ENCODE measurements around the gene NAPB.
"Not testable (repeated sequence)": the region's sequence is repeated elsewhere in the genome, so short reads cannot be mapped to it uniquely, and the experiment has no call there.

NAPB gene

DNA sequence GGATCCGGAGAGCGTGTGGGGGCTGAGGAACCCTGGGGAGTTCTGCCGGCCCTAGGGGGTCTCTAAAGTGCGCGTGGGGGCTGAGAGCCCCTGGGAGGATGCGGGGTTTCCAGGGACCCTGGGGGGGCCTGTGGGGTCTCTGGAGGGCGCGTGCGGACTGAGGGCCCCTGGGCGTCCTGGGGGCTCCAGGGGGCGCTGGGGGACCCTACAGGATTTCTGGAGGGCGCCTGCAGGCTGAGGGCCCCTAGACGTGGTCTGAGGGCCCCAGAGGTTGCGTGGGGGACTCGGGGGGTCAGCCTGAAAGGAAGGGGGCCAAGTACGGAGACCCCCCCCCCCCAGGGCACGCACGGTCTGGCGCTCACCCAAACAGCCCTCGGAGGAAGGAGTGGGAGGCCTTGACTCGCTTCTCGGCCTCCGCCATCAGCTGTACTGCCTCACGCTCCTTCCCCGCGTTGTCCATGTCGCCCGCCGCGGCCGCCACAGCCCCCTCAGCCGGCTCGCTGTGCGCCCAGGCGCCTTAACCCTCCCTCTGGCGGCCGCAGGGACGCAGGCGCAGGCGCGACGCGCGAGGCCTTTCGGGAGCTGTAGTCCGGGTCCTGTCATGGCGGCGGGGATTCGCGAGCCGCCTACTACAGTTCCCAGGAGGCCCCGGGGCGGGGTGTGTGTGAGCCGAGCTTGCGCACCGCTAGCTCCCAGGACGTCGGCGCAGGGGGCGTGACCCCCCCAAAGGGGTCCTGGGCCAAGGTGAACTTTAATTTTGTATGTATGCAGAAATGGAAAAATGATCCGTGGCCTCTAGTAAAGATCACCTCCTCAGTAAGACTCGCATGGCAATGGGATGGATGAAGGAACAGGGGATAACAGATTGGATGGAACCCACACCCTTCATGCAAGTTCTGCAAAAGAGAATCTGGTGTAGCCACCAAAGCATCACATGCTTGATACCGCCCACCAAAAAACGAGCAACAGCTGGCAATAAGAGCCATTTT lies at the start of gene NAPB:
Gene NAPB (minus strand): TSS at position 546 of the 989 bp plus-strand sequence. CDS start 86 bp downstream, at position 460.
- peak; percentile 95 for DNase-seq (ENCODE audit: low read depth, low spot score)

GRCh38 chr20:23466961-23467360 lies 45.7 kb upstream of the NAPB start:
- DNase-seq (ENCODE audit: low read depth, low spot score): not testable (repeated sequence)

- DNase-seq (ENCODE audit: low read depth, low spot score): no peak
Measured at GRCh38 chr20:23461180-23461579, 39.9 kb upstream of the NAPB start.

DNA sequence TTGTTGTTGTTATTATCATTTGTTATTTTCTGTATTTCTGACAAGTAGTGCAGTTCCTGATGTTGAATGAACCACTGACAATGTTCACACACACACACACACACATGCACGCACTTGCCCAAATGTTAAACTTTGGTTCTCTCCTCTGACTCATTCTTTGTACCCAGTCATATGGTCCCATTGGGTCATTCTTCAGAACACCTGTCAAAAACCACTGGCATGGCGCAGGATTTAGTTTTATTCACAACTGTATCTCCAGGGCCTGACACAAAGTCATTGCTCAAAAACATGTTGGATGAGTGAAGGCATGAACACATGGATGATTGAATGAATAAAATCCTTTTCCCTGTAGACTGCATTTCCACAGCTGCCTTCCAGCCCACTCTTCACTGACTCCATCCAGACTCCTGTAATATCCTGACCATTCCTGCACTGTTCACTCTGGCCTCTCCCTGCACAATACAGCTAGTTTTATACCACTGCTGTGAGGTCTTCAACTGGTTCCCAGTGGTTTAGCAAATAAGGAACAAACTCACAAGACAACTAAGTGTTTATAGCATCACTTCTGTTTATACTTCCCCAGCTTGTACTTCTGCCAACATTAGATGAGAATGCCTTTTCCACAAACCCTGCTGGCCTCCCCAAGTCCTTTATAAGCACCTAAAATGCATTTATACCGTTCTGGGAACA lies 38.3 kb upstream of the NAPB start:
- no peak for DNase-seq (ENCODE audit: low read depth, low spot score)

DNA sequence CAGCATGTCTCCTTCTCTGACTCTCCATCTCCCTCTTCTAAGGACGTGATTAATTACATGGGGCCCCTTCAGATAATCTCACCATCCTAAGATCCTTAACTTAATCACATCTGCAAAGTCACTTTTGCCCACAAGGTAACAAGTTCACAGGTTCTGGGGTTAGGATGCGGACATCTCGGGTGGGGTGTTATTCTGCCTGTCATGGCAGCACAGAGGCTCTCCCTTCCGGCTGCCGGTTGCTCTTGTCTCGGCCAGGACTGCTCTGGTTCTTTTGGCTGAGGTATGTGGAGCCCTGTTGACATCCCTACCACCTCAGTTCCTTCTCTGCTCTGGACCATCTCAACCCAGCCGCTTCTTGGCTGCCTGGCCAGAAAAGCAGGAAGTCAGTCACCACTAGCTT lies 35.6 kb upstream of the NAPB start:
- DNase-seq (ENCODE audit: low read depth, low spot score): no peak

DNA sequence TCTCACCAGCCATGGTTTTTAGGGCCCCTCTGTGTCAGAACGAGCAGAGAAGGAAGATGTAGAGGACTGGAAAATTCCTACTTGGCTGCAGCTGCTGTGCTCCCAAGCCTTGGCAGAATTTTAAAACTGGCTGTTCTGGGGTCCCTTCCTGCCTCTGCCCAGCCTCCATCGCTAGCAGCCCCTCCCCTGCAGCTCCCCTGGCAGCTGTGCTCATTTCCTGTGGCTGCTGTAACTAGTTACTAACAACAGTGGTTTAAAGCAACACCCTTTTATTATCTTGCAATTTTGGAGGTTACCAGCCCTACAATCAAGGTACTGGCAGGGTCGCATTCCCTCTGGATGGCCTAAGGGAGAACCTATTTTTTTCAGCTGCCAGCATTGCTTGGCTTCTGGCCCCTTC lies 35.1 kb upstream of the NAPB start:
- no peak for DNase-seq (ENCODE audit: low read depth, low spot score)

GRCh38 chr20:23455639-23456038 lies 34.4 kb upstream of the NAPB start:
- no peak for DNase-seq (ENCODE audit: low read depth, low spot score)

GRCh38 chr20:23454816-23455215 lies 33.5 kb upstream of the NAPB start:
- DNase-seq (ENCODE audit: low read depth, low spot score): no peak

- DNase-seq (ENCODE audit: low read depth, low spot score): no peak
Measured at GRCh38 chr20:23453549-23454543, 32.6 kb upstream of the NAPB start.

- DNase-seq (ENCODE audit: low read depth, low spot score): no peak
Measured at GRCh38 chr20:23452776-23453175, 31.5 kb upstream of the NAPB start, which contains the start of gene CST11. CST11 (minus strand) TSS chr20:23452876; CDS start chr20:23452811, 65 bp downstream.

DNA sequence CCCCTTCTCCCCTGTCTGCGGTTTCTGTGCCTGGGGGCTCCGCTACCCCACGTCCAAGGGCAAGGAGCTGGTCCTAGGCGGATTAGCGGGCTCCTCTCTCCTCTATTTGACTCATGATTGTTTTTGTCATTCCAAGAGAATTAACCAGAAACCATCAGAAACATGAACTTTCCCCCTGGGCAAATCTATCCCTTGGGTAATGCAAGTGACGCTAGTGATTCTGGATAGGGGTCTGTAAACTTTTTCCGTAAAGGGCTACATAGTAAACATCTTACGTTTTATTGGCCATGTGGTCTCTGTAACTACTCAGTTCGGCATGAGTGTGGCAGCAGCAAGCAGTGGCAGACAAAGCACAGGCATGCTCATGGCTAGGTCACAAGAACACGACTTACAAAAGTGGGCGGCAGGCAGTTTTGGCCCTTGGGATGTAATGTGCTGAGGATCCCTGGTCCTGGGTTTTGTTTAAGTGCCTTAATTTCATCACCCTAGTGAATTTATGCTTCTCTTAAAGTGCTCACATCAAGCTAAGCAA lies 30.7 kb upstream of the NAPB start:
- no peak for DNase-seq (ENCODE audit: low read depth, low spot score)

- no peak for DNase-seq (ENCODE audit: low read depth, low spot score)
Measured at GRCh38 chr20:23450877-23451276, 29.6 kb upstream of the NAPB start.

GRCh38 chr20:23449421-23449820 lies 28.1 kb upstream of the NAPB start:
- no peak for DNase-seq (ENCODE audit: low read depth, low spot score)

GRCh38 chr20:23448167-23448566 lies 26.9 kb upstream of the NAPB start:
- no peak for DNase-seq (ENCODE audit: low read depth, low spot score)

DNA sequence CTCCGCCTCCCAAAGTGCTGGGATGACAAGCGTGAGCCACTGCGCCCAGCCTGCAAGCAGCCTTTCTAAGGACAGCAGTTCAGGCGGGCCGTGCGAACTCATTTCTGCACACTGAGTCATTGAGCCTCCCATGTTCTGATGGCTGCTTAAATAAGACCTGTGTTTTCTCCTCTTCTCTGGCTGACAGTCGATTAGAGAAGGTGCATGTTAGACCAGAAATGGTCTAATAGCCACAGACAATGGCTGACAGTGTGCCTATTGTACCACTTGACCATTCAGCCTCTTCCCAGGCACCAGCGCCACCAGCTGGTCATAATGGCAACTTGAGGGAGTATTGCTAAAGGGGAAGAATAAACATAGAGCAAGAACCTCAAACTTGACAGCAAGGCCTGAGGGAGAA lies 25.2 kb upstream of the NAPB start:
- peak; percentile 70 for DNase-seq (ENCODE audit: low read depth, low spot score)

GRCh38 chr20:23445596-23446217 lies 24.4 kb upstream of the NAPB start:
- peak; percentile 16 for DNase-seq (ENCODE audit: low read depth, low spot score)

DNA sequence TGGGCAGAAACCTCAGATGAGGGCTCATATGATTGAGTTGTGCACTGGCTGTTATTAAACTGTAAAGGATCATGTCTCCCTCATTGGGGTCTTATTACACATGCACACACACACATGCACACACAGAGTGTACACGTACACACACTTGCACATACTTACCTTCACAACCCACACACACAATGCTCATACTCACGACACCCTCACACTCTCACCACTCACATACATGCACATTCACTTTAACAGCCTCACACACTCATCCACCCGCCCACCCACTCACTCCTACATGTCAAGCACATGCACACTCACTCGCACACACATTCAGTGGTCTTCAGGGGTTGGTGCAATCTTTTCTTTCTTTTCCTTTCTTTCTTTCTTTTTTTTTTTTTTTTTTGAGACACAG lies 23.6 kb upstream of the NAPB start:
- DNase-seq (ENCODE audit: low read depth, low spot score): no peak

DNA sequence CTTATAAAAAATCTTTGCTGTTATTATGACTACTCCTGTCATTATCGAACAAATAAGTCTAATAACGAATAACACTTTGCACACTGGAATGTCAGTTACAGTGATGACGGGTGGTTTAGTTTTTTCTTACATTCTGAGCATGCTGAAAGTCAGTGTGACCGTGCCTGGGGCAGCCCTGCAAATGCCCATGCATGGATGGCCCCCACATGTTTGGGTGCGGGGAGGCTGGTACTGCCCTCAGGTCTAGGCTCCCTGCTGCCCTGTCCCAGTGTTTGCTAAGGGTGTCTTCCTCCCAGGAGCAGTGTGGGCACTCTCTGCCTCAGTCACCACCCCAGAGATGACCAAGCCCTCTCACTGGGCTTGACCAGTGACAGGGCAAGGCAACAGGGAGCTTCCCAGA lies 21.1 kb upstream of the NAPB start:
- no peak for DNase-seq (ENCODE audit: low read depth, low spot score)

DNA sequence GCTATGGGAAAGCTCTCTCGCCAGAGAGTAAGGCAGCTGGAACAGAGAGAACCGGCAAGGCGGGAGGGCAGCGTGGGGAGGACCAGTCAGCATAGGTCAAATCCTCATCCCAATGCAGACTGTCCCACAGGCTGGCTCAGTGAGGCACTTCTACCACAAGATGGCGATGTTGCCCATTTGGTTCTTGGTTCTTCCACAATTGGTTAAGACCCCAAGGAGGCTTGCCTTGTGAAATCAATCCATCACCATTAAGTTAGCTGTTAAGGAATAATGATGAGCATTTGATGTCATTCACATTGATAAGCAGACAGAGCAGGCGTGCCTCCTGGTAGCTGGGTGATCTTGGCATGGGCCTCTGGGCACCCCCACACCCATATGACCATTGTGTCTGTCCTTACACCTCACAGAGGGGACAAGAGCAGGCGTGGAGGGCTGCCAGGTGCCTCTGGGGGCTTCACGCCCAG lies 20.6 kb upstream of the NAPB start:
- peak; percentile 93 for DNase-seq (ENCODE audit: low read depth, low spot score)

GRCh38 chr20:23440004-23440403 lies 18.7 kb upstream of the NAPB start:
- no peak for DNase-seq (ENCODE audit: low read depth, low spot score)

GRCh38 chr20:23438661-23439060 lies 17.4 kb upstream of the NAPB start:
- DNase-seq (ENCODE audit: low read depth, low spot score): no peak
